Hematopoietic multipotent progenitor cell treated with erythropoietin and hydrocortisone succinate and interleukin-3 and kit ligand, for 15 days (in vitro differentiated cells): ENCODE measurements around the gene LOXL1.

Experiments
- DNase-seq: peaks from one replicate; pipeline ENCODE4 v3.0.0-alpha.2; 2015; ENCODE audit warnings: low spot score

The LOXL1 gene

GRCh38 chr15:73926219-73927002 lies at the start of gene LOXL1:
Gene LOXL1 (plus strand): TSS chr15:73926462. CDS start chr15:73926784, 322 bp downstream.
- DNase-seq, result no peak

GRCh38 chr15:73879426-73879825 lies 46.8 kb upstream of the LOXL1 start:
- no peak for DNase-seq

- DNase-seq, result no peak
These were observed 44.5 kb upstream of the LOXL1 start for GRCh38 chr15:73881579-73882320.

DNA sequence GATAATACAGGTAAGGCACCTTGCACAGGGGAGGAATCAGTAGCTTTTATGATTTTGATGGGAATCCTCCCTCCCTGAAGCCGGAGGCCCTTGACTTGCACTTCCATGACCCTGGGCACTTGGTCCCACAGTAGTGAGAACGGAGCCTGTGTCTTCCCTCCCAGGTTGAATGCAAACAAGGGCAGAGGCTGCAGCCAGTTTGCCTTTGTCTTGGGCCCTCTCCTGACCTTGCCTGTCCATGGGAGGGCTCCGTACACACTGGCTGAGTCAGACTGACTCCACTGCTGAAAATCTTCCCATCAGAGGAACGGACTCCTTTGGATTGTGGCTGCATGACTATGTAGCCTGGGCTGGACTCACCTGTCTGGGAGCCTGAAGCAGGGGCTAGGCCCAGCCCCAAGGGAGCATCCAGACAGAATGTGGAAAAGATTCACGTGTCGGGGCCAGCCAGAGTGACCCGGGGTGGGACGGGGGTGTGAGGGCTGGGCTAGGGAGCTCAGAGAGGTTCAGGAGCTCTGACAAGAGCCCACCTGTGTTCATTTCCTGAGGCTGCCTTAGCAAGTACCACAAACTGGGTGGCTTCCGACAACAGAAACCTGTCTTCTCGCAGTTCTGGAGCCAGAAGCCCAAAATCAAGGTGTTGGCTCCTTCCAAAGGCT lies 43.4 kb upstream of the LOXL1 start:
- no peak for DNase-seq

GRCh38 chr15:73884159-73884558 lies 42.1 kb upstream of the LOXL1 start:
- DNase-seq, result no peak

DNA sequence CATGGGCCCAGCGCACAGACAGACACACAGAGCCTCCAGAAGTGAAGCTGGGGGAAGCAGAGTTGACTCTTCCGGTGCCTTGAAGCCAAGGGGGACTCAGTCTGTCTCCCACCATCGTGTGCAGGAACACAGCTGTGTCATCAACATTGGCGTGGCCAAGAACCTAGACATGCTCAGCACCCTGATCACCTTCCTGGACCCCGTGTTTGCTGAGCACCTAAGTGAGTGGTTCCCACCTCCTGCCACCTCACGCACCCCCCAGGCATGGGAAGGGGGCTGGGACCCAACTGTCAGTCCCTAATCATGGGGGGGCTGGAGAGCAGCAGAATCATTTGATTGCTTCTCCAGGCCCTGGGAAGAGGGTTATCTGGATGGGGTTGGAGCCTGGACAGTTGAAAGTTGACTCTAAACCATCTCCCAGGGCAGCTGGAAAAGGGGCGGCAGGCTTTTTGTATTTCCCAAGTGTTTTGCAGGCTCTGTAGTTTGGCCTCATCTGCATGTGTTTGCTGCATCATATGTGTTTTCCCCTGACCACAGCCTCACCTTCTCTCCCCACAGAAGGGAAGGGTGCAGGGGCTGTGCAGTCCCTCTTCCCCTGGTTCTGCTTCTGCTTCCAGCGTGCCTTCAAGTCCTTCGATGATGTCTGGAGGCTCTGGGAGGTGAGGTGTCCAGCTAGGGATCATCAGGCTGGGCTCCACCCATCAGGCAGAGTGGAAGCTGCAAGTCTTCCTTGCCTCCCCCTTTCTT lies 40.1 kb upstream of the LOXL1 start:
- DNase-seq, result no peak

- no peak for DNase-seq
These were observed 39.4 kb upstream of the LOXL1 start for GRCh38 chr15:73886717-73887345.

GRCh38 chr15:73887481-73887880 lies 38.8 kb upstream of the LOXL1 start:
- DNase-seq, result no peak

- no peak for DNase-seq
These were observed 37.8 kb upstream of the LOXL1 start for GRCh38 chr15:73888224-73889041.

GRCh38 chr15:73889053-73889761 lies 37.1 kb upstream of the LOXL1 start:
- DNase-seq, result no peak

DNA sequence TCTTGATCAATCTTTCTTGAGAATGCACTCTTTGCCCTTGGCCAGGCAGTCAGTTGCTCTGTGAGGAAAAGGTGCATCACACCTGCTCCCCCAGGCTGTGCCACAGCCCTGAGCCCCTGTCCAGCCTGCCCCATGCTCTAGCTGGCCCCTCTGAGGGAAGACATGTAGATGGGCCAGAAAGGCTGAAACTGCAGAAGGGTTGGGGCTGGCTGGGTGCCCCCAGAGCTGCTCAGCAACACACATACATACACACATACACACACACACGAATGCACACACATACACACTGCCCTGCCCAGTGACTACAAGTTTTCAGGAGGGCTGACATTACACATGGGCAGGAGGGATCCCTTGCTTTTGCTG lies 36.5 kb upstream of the LOXL1 start:
- DNase-seq, result no peak

DNA sequence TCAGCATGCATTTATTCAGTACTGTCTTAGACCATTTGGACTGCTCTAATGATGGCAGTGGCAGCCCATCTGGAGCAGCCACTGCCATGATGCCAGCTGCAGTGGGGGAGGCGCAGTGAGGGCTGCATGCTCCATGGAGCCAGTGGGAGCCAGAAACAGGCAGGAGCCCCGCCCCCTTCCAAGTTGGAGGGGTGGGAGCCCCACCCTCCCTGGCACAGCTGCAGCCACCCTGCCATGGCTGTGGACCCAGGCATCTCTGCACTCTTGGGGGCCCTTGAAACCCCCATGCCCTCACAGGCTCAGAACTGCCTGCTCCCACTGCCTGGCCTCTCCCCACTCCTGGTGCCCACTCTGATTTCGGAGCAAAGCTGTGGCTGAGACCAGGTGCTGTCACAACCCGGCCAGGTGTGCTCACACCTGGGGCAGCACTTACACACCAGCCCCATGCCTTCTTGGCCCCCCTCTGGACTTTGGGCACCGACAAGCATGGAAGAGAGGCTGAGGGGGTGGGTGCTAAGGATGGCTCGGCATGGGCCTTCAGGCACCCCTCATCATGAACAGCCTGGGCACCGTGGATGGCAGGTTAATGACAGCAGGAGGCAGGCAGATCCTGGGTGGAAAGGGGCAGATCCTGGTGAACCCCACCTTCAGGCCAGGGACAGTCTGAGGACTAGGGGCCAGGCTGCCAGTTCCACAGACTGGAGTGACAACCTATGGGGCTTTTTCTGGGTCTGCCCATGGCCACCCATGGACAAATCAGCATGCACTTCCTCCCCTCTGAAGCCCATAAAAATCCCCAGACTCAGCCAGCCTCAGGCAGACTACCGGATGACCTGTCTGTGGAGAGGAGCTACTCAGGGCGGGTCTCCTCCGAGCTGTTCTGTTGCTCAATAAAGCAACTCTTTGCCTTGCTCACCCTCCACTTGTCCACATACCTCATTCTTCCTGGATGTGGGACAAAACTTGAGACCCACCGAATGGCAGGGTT lies 34.6 kb upstream of the LOXL1 start:
- DNase-seq, result no peak

- DNase-seq, result no peak
These were observed 33.6 kb upstream of the LOXL1 start for GRCh38 chr15:73892446-73893226.

DNA sequence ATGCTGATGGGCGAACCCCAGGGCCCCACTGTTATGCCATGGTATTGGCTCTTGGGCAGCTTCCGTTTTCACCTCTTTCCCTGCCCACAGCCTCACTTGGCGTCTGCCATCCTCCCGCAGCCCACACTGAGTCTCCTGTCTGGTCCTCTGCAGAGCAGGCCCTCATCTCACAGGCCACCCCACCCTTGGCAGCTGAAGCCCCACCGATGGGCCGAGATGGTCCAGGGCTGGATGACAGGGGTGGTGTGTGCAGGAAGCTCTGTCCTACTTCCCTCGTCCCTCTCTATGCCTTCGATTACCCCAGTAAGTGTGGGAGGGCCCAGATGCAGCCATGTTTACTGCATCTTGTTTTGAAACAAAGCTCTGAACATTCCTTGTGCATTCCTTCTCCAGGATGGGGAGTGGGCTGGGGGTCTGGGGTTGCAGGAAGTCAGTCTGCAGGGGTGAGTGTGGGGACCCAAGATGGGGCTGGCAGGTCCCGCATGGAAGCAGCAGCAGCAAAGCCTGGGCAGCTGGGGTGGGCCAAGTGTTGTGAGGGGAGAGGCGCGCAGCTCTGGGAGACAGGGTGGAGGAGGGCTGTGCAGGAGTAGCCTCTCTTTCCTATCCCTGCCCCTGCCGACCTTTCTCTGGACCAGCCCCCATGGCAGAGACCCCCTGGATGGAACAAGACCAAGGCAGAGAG lies 32.0 kb upstream of the LOXL1 start:
- DNase-seq, result no peak

DNA sequence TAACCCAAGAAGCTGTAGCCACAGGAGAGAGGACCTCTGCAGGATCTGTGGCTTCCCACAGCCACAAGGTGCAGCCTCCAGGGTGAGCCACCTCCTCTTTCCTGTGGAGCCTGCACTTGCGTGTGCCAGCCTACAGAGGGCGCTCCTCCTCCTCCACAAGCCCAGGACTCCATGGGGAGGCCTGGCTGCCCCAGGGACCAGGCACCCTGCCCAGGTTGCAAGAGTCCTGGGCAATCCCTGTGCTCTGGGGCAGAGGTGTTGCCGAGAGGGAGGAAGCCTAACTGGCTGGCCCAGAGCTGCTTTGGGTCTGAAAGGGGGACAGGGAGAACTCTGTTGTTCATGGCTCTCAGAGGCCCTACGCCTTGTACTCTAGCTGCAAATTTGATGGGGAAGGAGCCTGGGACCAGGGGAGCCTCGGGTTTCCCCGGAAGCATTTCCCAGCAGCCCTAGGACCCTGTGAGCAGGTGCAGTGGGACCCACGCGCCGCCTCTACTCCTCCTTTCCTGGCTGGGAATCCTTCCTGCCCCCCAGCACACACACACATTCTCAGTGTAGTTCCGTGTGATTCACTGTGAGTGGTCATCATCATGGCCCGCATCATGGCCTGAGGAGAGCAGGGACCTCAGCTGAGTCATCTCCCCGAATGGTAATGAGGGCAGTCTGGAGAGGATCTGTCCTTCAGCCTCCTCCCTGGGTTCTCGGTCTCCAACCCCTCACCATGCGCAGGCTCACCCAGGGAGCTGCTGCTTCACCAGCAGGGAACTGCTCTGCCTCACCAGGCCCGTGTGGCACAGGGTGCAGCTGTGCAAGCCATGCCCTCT lies 28.6 kb upstream of the LOXL1 start:
- DNase-seq, result peak; percentile 53

GRCh38 chr15:73899197-73900094 lies 26.8 kb upstream of the LOXL1 start:
- no peak for DNase-seq
